ENCODE measurements around the gene TBC1D2B. TPM values are rescaled to one million over a fixed set of nuclear protein-coding genes. Genes with fewer than 3 reads are reported as not detected.

TBC1D2B gene
- total and polyA plus RNA-seq, 2 donors: 31.6 to 55.0 TPM

GRCh38 chr15:78104119-78104479 lies 26.6 kb upstream of the TBC1D2B start:
- 91% methylated on average over 4 of the region's 4 CpGs for WGBS
- Histone ChIP-seq H3K36me3 (ENCODE audit: insufficient read depth) (no peaks in the 10 kb centered on the region), H3K4me3 (ENCODE audit: low read depth, low read length) (no peak overlapping the region), H3K4me1 (ENCODE audit: insufficient read depth) (peaks cover 2% of the 10 kb centered on the region), H3K27ac (ENCODE audit: low read depth) (no peak overlapping the region)
- DNase-seq (ENCODE audit: extremely low spot score): no peak

GRCh38 chr15:78103406-78104118 lies 26.1 kb upstream of the TBC1D2B start:
- DNase-seq (ENCODE audit: extremely low spot score): no peak
- Histone ChIP-seq H3K36me3 (ENCODE audit: insufficient read depth) (no peaks in the 10 kb centered on the region), H3K4me3 (ENCODE audit: low read depth, low read length) (no peak overlapping the region), H3K4me1 (ENCODE audit: insufficient read depth) (peaks cover 2% of the 10 kb centered on the region), H3K27ac (ENCODE audit: low read depth) (no peak overlapping the region)
- WGBS: 83% methylated on average over 12 of the region's 12 CpGs

- H3K4me1 ChIP-seq (ENCODE audit: insufficient read depth): peaks cover 2% of the 10 kb centered on the region
- no peak for DNase-seq (ENCODE audit: extremely low spot score)
- no peak overlapping the region for H3K4me3 ChIP-seq (ENCODE audit: low read depth, low read length)
- 86% methylated on average over 6 of the region's 6 CpGs for WGBS
- H3K27ac ChIP-seq (ENCODE audit: low read depth): no peak overlapping the region
- no peaks in the 10 kb centered on the region for H3K36me3 ChIP-seq (ENCODE audit: insufficient read depth)
Measured at GRCh38 chr15:78102741-78103140, 25.2 kb upstream of the TBC1D2B start.

GRCh38 chr15:78102211-78102610 lies 24.7 kb upstream of the TBC1D2B start:
- Histone ChIP-seq H3K36me3 (ENCODE audit: insufficient read depth) (no peaks in the 10 kb centered on the region), H3K27ac (ENCODE audit: low read depth) (no peak overlapping the region), H3K4me3 (ENCODE audit: low read depth, low read length) (no peak overlapping the region), H3K4me1 (ENCODE audit: insufficient read depth) (peaks cover 2% of the 10 kb centered on the region)
- DNase-seq (ENCODE audit: extremely low spot score): no peak
- WGBS: 86% methylated on average over 1 of the region's 1 CpG

GRCh38 chr15:78101423-78102105 lies 24.1 kb upstream of the TBC1D2B start:
- DNase-seq (ENCODE audit: extremely low spot score): no peak
- WGBS: 91% methylated on average over 5 of the region's 5 CpGs

GRCh38 chr15:78100886-78101285 lies 23.4 kb upstream of the TBC1D2B start:
- H3K4me1 ChIP-seq (ENCODE audit: insufficient read depth): peaks cover 2% of the 10 kb centered on the region
- 84% methylated on average over 2 of the region's 2 CpGs for WGBS
- no peaks in the 10 kb centered on the region for H3K36me3 ChIP-seq (ENCODE audit: insufficient read depth)
- DNase-seq (ENCODE audit: extremely low spot score): no peak
- no peak overlapping the region for H3K4me3 ChIP-seq (ENCODE audit: low read depth, low read length)
- no peak overlapping the region for H3K27ac ChIP-seq (ENCODE audit: low read depth)

More at GRCh38 chr15:78101423-78102105, 24.1 kb upstream of the TBC1D2B start:
- H3K4me3 ChIP-seq (ENCODE audit: low read depth, low read length): no peak overlapping the region
- H3K4me1 ChIP-seq (ENCODE audit: insufficient read depth): peaks cover 2% of the 10 kb centered on the region
- H3K27ac ChIP-seq (ENCODE audit: low read depth): no peak overlapping the region
- no peaks in the 10 kb centered on the region for H3K36me3 ChIP-seq (ENCODE audit: insufficient read depth)

- 97% methylated on average over 11 of the region's 11 CpGs for WGBS
- DNase-seq (ENCODE audit: extremely low spot score): no peak
- Histone ChIP-seq H3K4me1 (ENCODE audit: insufficient read depth) (no peaks in the 10 kb centered on the region), H3K36me3 (ENCODE audit: insufficient read depth) (no peaks in the 10 kb centered on the region), H3K27ac (ENCODE audit: low read depth) (no peak overlapping the region), H3K4me3 (ENCODE audit: low read depth, low read length) (no peak overlapping the region)
Measured at GRCh38 chr15:78098131-78098755, 20.7 kb upstream of the TBC1D2B start.

- H3K27ac ChIP-seq (ENCODE audit: low read depth): no peak overlapping the region
- H3K36me3 ChIP-seq (ENCODE audit: insufficient read depth): no peaks in the 10 kb centered on the region
- no peak for DNase-seq (ENCODE audit: extremely low spot score)
Measured at GRCh38 chr15:78097667-78098066, 20.2 kb upstream of the TBC1D2B start.

GRCh38 chr15:78093242-78094020 lies 15.9 kb upstream of the TBC1D2B start:
- Histone ChIP-seq H3K4me3 (ENCODE audit: low read depth, low read length) (no peak overlapping the region), H3K27ac (ENCODE audit: low read depth) (no peak overlapping the region), H3K36me3 (ENCODE audit: insufficient read depth) (no peaks in the 10 kb centered on the region), H3K4me1 (ENCODE audit: insufficient read depth) (no peaks in the 10 kb centered on the region)
- DNase-seq (ENCODE audit: extremely low spot score): no peak
- 31% methylated on average over 5 of the region's 5 CpGs for WGBS

More at GRCh38 chr15:78097667-78098066, 20.2 kb upstream of the TBC1D2B start:
- Histone ChIP-seq H3K4me1 (ENCODE audit: insufficient read depth) (no peaks in the 10 kb centered on the region), H3K4me3 (ENCODE audit: low read depth, low read length) (no peak overlapping the region)
- 92% methylated on average over 9 of the region's 9 CpGs for WGBS

- H3K27ac ChIP-seq (ENCODE audit: low read depth): no peak within 1 kb of the TSS
- DNase-seq (ENCODE audit: extremely low spot score): no peak
Measured at GRCh38 chr15:78092261-78093041, 14.9 kb upstream of the TBC1D2B start, which contains the start of gene SH2D7. TSS of gene SH2D7 (plus strand) at chr15:78092561. CDS start at chr15:78092585, 24 bp downstream.

GRCh38 chr15:78090422-78091063 lies 13.0 kb upstream of the TBC1D2B start:
- H3K36me3 ChIP-seq (ENCODE audit: insufficient read depth): no peaks in the 10 kb centered on the region
- no peak overlapping the region for H3K4me3 ChIP-seq (ENCODE audit: low read depth, low read length)
- WGBS: 96% methylated on average over 3 of the region's 3 CpGs
- no peaks in the 10 kb centered on the region for H3K4me1 ChIP-seq (ENCODE audit: insufficient read depth)
- no peak overlapping the region for H3K27ac ChIP-seq (ENCODE audit: low read depth)
- DNase-seq (ENCODE audit: extremely low spot score): no peak

More at GRCh38 chr15:78092261-78093041, 14.9 kb upstream of the TBC1D2B start, which contains the start of gene SH2D7:
- H3K36me3 ChIP-seq (ENCODE audit: insufficient read depth): no peaks in the 10 kb centered on the region
- no peak within 1 kb of the TSS for H3K4me3 ChIP-seq (ENCODE audit: low read depth, low read length)
- no peaks in the 10 kb centered on the region for H3K4me1 ChIP-seq (ENCODE audit: insufficient read depth)
- WGBS: 72% methylated on average over 11 of the region's 11 CpGs

- no peak for DNase-seq (ENCODE audit: extremely low spot score)
- Histone ChIP-seq H3K27ac (ENCODE audit: low read depth) (no peak overlapping the region), H3K4me3 (ENCODE audit: low read depth, low read length) (no peak overlapping the region), H3K36me3 (ENCODE audit: insufficient read depth) (no peaks in the 10 kb centered on the region), H3K4me1 (ENCODE audit: insufficient read depth) (no peaks in the 10 kb centered on the region)
- WGBS: 85% methylated on average over 3 of the region's 3 CpGs
Measured at GRCh38 chr15:78088773-78089080, 11.2 kb upstream of the TBC1D2B start.
